Breast epithelium (tissue), 3 donors: ENCODE data around the gene ZNF747.

Experiments used
- POLR2A ChIP-seq: fragments of 450-650 bp; IDR thresholded peaks from one replicate; pipeline ENCODE4 v1.6.1; 2016; ENCODE audit warnings: antibody characterized with exemption, mild to moderate bottlenecking, moderate library complexity
- POLR2AphosphoS5 ChIP-seq, 3 donors: sonication (generic); formaldehyde crosslinking; IDR thresholded peaks; one replicate each; pipeline ENCODE4 v1.6.1; 2017; ENCODE audit warnings: antibody characterized with exemption in 3 of 3
- TF ChIP-seq, protein P1 (sequence below), 3 donors: fragments of 450-650 bp; IDR thresholded peaks; one replicate each; pipeline ENCODE4 v1.5.1; 2016 to 2017; ENCODE audit warnings: antibody characterized with exemption in 3 of 3, mild to moderate bottlenecking in 3 of 3, moderate library complexity in 3 of 3

DNA sequence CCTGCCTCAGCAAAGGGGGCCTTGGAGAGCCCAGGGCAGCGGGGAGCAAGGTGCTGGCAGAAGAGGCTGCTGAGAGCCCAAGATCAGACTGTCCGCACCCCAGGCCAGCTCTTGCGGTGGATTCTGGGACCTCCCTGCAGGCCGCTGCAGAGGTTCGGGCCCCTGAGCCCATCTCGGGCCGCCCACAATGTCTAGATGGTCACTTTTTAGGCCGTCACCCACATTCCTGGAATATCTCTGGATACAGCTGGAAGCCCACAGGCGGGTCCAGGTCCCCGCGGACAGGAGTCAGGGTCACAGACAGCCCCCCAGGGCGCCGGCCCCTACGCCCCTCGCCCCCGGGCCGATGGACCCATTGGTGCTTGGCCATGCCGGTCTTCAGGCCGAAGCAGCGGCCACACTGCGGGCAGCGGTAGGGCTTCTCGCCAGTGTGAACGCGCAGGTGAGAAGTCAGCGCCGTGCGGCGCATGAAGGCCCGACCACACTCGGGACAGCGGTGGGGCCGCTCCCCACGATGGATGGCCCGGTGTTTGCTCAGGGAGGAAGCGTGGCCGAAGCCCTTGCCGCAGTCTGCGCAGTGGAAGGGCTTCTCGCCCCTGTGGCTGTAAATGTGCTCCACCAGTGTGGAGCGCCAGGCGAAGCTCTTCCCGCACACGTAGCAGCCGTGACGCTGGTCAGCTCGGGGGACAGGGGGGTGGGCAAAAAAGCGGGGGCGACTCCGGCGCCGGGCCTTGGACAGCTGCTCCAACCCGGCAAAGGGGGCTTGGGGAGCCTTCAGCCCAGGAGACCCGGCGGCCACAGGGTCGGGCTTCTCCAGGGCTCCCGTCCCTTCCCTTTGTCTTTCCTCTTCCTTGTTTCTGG, 2.1 kb downstream of the ZNF747 start:
- TF ChIP-seq POLR2A (no peak), POLR2AphosphoS5 (IDR thresholded peaks at IDR 0.05) (no peak)
- TF ChIP-seq, protein P1, sequence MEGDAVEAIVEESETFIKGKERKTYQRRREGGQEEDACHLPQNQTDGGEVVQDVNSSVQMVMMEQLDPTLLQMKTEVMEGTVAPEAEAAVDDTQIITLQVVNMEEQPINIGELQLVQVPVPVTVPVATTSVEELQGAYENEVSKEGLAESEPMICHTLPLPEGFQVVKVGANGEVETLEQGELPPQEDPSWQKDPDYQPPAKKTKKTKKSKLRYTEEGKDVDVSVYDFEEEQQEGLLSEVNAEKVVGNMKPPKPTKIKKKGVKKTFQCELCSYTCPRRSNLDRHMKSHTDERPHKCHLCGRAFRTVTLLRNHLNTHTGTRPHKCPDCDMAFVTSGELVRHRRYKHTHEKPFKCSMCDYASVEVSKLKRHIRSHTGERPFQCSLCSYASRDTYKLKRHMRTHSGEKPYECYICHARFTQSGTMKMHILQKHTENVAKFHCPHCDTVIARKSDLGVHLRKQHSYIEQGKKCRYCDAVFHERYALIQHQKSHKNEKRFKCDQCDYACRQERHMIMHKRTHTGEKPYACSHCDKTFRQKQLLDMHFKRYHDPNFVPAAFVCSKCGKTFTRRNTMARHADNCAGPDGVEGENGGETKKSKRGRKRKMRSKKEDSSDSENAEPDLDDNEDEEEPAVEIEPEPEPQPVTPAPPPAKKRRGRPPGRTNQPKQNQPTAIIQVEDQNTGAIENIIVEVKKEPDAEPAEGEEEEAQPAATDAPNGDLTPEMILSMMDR (IDR thresholded peaks at IDR 0.05), result no peak
